Osteoblast (primary cell): ENCODE data around the gene TMEM245. TPM values are rescaled to one million over a fixed set of nuclear protein-coding genes. Genes with fewer than 3 reads are reported as not detected.

ENCODE experiments used
- DNase-seq: peaks from one replicate; pipeline ENCODE4 v3.0.0; 2011; ENCODE audit warnings: low spot score, mixed read lengths; ENCODE audit not compliant: insufficient read length; ENCODE audit errors: missing footprints
- H2AFZ ChIP-seq: 2 replicates; pipeline ENCODE4 v1.6.0; 2011; ENCODE audit warnings: mild to moderate bottlenecking, low read length
- H3K27ac ChIP-seq: 2 replicates; pipeline ENCODE4 v1.5.1; 2011; ENCODE audit warnings: mild to moderate bottlenecking, low read depth, low read length, moderate library complexity
- H3K27me3 ChIP-seq: 2 replicates; pipeline ENCODE4 v1.6.0; 2012; ENCODE audit warnings: mild to moderate bottlenecking, control low read depth, inconsistent platforms, low read length, moderate library complexity; ENCODE audit not compliant: insufficient read depth
- H3K36me3 ChIP-seq: 2 replicates; pipeline ENCODE4 v1.5.1; 2011; ENCODE audit warnings: mild to moderate bottlenecking, low read length, control low read depth, moderate library complexity; ENCODE audit not compliant: insufficient read depth
- H3K4me1 ChIP-seq: 2 replicates; pipeline ENCODE4 v1.5.1; 2011; ENCODE audit warnings: mild to moderate bottlenecking, low read length, control low read depth, moderate library complexity; ENCODE audit not compliant: insufficient read depth
- H3K4me2 ChIP-seq: 2 replicates; pipeline ENCODE4 v1.6.0; 2011; ENCODE audit warnings: mild to moderate bottlenecking, low read length; ENCODE audit not compliant: insufficient read depth
- H3K4me3 ChIP-seq: fragments of 200-600 bp; sonication (generic); 3 replicates; pipeline ENCODE4 v1.5.1; 2012; ENCODE audit warnings: mild to moderate bottlenecking, low read length, inconsistent platforms; ENCODE audit not compliant: insufficient read depth
- H3K79me2 ChIP-seq: 2 replicates; pipeline ENCODE4 v1.6.0; 2012; ENCODE audit warnings: mild to moderate bottlenecking, low read length, control low read depth, inconsistent platforms; ENCODE audit not compliant: insufficient read depth
- H3K9me3 ChIP-seq: 2 replicates; pipeline ENCODE4 v1.5.1; 2011; ENCODE audit warnings: low read depth, low read length, control low read depth
- H4K20me1 ChIP-seq: 2 replicates; pipeline ENCODE4 v1.6.0; 2012; ENCODE audit warnings: mild to moderate bottlenecking, low read length, control low read depth; ENCODE audit not compliant: insufficient read depth
- CTCF ChIP-seq: IDR thresholded peaks from 2 replicates; pipeline ENCODE4 v1.5.1; 2011; ENCODE audit warnings: mild to moderate bottlenecking, low read depth, low read length, moderate library complexity; ENCODE audit errors: extremely low read depth
- total RNA-seq: library from RNA; depleted of rRNA; stranded (reverse); fragments of >200 nt; gene quantifications from 2 replicates; pipeline ENCODE4 v1.2.3, GENCODE V29; 2012

TMEM245 gene
- total RNA-seq, 1 donor = 45.2 TPM

DNA sequence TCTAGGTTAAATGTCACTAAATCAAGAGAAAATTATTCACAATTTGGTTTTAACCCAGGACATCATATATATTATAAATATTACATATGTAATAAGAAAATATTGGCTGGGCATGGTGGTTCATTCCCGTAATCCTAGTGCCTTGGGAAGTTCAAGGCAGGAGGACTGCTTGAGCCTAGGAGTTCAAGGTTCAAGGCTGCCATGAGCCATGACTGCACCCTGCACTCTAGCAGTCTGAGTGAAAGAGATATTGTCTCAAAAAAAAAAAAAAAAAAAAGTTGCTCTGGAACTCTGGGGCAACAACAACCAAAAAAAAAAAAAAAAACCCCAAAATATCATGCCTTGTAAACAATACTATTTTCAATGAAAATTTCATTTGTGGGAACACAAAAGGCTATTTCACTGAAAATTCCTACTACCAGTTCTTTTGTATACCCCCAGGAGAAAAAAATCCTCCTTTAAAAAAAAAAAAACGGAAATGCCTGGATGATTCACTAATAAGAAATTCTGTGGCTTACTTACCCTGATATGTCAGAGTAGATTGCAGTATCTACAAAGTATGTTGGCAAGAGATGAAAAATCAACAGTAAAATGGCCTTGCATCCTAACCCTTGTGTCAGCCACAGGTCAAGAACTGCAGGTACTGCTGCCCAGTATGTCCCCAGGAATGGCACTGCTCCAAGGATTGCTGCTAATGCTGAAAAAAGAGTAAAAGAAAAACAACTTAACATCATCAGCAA lies 83.9 kb downstream of the TMEM245 start:
- Histone ChIP-seq H3K4me3 (no peak overlapping the region), H3K79me2 (peaks cover 10% of the 10 kb centered on the region), H2AFZ (no peak overlapping the region), H3K4me2 (peak overlapping the region; percentile 70), H3K27me3 (no peaks in the 10 kb centered on the region), H3K4me1 (peaks cover 39% of the 10 kb centered on the region), H3K9me3 (no peaks in the 10 kb centered on the region), H4K20me1 (no peaks in the 10 kb centered on the region), H3K27ac (peak overlapping the region; percentile 65), H3K36me3 (peaks cover 18% of the 10 kb centered on the region)
- no peak for DNase-seq
- TF ChIP-seq CTCF = no peak

DNA sequence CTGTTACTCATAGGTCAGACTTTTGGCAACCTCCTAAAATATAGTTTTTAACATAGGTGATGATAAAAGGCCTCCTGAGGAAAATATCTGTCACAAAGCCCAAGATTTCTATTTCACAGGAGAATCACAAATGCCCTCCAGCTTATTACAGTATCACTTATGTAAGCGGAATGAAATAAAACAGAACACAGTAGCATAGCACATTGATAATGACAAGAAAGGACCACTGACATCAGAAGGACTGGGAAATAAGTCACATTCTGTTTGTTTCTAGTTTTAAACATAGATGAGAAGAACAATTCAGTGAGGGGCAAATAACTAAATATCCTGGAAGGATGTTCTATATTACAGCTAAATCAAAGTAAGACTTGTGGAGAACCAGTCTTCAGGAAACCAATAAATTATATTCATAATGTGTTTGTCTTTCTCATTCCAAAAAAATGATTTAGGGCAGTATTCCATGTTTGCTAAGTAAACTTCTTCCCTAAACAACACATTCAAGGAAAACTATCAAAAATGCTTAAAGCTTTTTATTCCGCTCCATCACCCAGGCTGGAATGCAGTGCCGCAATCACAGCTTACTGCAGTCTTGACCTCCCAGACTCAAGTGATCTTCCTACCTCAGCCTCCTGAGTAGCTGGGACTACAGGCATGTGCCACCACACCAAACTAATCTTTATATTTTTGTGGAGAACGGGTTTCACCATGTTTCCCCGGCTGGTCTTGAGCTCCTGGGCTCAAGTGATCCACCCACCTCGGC lies 85.6 kb downstream of the TMEM245 start:
- H4K20me1 ChIP-seq = no peaks in the 10 kb centered on the region
- H3K4me3 ChIP-seq = no peak overlapping the region
- DNase-seq = no peak
- no peak overlapping the region for H2AFZ ChIP-seq
- TF ChIP-seq CTCF = no peak
- no peaks in the 10 kb centered on the region for H3K9me3 ChIP-seq
- peak overlapping the region; percentile 41 for H3K27ac ChIP-seq
- H3K4me1 ChIP-seq = peaks cover 39% of the 10 kb centered on the region
- H3K4me2 ChIP-seq = no peak overlapping the region
- no peaks in the 10 kb centered on the region for H3K27me3 ChIP-seq
- H3K36me3 ChIP-seq = peaks cover 18% of the 10 kb centered on the region
- H3K79me2 ChIP-seq = peaks cover 10% of the 10 kb centered on the region

- Histone ChIP-seq H3K36me3 (peaks cover 18% of the 10 kb centered on the region), H3K4me2 (no peak overlapping the region), H2AFZ (no peak overlapping the region), H3K27me3 (no peaks in the 10 kb centered on the region), H3K27ac (no peak overlapping the region), H3K4me1 (peaks cover 24% of the 10 kb centered on the region), H3K4me3 (no peak overlapping the region), H3K79me2 (peaks cover 12% of the 10 kb centered on the region), H3K9me3 (no peaks in the 10 kb centered on the region), H4K20me1 (no peaks in the 10 kb centered on the region)
- no peak for TF ChIP-seq CTCF
- no peak for DNase-seq
Observed at GRCh38 chr9:109031241-109031640, 88.5 kb downstream of the TMEM245 start.

DNA sequence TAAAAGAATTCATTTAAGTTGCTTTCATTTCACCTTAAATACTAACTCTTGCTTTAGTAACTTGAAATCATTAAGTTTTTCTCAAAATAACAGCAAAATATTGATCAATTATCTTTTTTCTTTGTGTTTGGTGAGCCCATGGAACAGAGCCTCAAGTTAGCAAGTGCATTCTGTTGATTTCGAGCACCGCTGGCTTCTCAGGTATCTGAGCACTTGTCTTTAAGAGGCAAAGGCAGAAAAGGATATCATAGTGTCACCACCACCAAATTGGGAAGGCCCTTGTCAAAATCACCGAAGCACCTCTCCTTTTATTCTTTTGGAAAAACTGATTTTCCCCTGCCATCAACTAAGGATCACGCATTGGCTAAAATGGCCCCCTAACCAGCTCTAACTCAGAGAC lies 89.3 kb downstream of the TMEM245 start:
- peaks cover 17% of the 10 kb centered on the region for H3K4me1 ChIP-seq
- no peak overlapping the region for H3K4me3 ChIP-seq
- peaks cover 12% of the 10 kb centered on the region for H3K79me2 ChIP-seq
- no peak overlapping the region for H2AFZ ChIP-seq
- H3K27ac ChIP-seq = no peak overlapping the region
- no peaks in the 10 kb centered on the region for H4K20me1 ChIP-seq
- no peaks in the 10 kb centered on the region for H3K27me3 ChIP-seq
- no peaks in the 10 kb centered on the region for H3K9me3 ChIP-seq
- DNase-seq = no peak
- H3K36me3 ChIP-seq = peaks cover 18% of the 10 kb centered on the region
- no peak for TF ChIP-seq CTCF
- no peak overlapping the region for H3K4me2 ChIP-seq
